NB4 (cell line): ENCODE measurements around the gene RSPH6A.

Experiments used
- DNase-seq: peaks from one replicate; pipeline ENCODE4 v3.0.0; 2010; ENCODE audit warnings: low read depth
- H3K4me3 ChIP-seq: one replicate; pipeline ENCODE4 v1.5.1; 2011; ENCODE audit warnings: mild to moderate bottlenecking, low read depth, low read length, moderate library complexity
- MYC ChIP-seq: IDR thresholded peaks from 2 replicates; pipeline ENCODE4 v1.6.1; 2011; ENCODE audit warnings: low read depth, low read length
- POLR2A ChIP-seq: IDR thresholded peaks from 2 replicates; pipeline ENCODE4 v1.6.1; 2011; ENCODE audit warnings: mild to moderate bottlenecking; ENCODE audit not compliant: insufficient read length; ENCODE audit errors: extremely low read depth
- TF ChIP-seq, protein P1 (sequence below): IDR thresholded peaks from 2 replicates; pipeline ENCODE4 v1.6.1; 2011; ENCODE audit warnings: low read depth, low read length
- TF ChIP-seq, protein P2 (sequence below): IDR thresholded peaks from one replicate; pipeline ENCODE4 v1.5.1; 2012; ENCODE audit warnings: low read depth, low read length

Gene RSPH6A

DNA sequence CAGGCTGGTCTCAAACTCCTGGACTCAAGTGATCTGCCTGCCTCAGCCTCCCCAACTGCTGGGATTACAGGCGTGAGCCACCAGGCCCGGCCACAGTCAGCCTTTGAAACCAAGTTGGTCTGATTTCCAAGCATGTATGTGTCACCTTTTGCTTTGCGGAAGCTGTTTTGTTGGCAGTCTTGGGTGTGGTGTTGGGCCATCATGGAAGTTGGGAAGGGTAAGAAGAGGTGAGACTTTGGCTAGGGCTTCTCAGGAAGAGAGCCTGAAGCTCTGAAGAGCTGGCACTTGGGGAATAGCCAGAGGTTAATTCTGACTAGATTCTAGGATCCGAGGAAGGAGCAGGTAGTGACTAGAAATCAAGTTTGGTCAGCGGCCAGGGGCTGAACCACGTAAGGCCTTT lies 2.8 kb downstream of the RSPH6A start:
- peak; percentile 25 for DNase-seq
- TF ChIP-seq, protein P1, sequence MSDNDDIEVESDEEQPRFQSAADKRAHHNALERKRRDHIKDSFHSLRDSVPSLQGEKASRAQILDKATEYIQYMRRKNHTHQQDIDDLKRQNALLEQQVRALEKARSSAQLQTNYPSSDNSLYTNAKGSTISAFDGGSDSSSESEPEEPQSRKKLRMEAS, result no peak
- TF ChIP-seq, protein P2, sequence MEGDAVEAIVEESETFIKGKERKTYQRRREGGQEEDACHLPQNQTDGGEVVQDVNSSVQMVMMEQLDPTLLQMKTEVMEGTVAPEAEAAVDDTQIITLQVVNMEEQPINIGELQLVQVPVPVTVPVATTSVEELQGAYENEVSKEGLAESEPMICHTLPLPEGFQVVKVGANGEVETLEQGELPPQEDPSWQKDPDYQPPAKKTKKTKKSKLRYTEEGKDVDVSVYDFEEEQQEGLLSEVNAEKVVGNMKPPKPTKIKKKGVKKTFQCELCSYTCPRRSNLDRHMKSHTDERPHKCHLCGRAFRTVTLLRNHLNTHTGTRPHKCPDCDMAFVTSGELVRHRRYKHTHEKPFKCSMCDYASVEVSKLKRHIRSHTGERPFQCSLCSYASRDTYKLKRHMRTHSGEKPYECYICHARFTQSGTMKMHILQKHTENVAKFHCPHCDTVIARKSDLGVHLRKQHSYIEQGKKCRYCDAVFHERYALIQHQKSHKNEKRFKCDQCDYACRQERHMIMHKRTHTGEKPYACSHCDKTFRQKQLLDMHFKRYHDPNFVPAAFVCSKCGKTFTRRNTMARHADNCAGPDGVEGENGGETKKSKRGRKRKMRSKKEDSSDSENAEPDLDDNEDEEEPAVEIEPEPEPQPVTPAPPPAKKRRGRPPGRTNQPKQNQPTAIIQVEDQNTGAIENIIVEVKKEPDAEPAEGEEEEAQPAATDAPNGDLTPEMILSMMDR, result no peak
- TF ChIP-seq POLR2A (no peak), MYC (no peak)
- no peak overlapping the region for H3K4me3 ChIP-seq

DNA sequence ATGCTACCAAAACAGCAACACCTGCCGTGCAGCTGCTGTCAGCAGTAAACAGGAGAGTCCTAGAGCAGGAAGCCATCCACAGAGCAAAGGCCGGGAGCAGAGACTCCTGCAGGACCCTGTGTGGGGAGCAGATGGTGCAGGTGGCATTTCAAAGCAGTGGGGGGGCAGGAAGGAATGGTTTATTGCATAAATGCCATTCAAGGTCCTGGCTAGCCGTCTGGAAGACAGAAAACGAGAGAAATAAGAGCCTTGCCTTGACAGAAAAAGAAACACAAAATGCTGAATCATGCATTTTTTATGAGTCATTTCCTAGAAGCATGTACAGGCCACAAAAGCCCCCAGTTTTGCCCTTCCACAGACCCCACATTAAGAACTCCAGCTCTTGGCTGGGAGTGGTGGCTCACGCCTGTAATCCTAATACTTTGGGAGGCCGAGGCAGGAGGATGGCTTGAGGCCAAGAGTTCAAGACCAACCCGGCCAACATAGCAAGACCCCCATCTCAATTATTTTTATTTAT lies 5.4 kb downstream of the RSPH6A start:
- peak; percentile 93 for DNase-seq
- no peak overlapping the region for H3K4me3 ChIP-seq
- TF ChIP-seq, protein P2, result no peak
- peak; percentile 41; the same call in 1 of the 2 replicates for TF ChIP-seq MYC

DNA sequence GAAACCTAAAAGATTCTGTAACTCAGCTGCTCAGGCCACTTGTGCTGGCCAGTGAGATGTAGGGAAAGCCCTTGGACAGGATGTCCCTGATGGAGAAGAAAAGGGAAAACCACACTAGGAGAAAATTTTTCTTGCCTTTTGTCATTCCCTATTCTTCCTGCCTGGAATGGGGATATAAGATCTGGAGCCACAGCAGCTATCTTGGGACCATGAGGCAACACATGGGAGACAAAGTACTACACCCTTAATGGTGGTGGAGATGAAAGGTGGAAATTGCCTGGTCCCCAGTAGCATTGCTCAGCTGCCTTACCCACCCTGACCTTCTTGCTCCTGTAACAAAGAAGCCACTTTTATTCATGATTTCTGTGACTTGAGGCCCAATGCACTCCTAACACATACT lies 9.4 kb downstream of the RSPH6A start:
- no peak for DNase-seq
- no peak for TF ChIP-seq POLR2A
- TF ChIP-seq, protein P1, result no peak
- H3K4me3 ChIP-seq, result no peak overlapping the region

DNA sequence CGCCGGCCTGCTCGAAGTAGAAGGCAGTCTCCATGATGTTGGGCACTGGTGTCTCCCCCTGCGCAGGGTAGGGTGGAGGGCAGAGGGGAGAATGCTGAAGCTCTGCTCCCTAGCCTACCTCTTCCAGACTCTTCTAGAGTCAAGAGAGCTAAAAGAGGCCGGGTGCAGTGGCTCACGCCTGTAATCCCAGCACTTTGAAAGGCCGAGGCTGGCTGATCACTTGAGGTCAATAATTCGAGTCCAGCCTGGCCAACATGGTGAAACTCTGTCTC lies 10.2 kb downstream of the RSPH6A start:
- no peak overlapping the region for H3K4me3 ChIP-seq
- TF ChIP-seq MYC, result no peak
- TF ChIP-seq, protein P2, result no peak
- no peak for TF ChIP-seq POLR2A
- TF ChIP-seq, protein P1, result no peak
- no peak for DNase-seq

DNA sequence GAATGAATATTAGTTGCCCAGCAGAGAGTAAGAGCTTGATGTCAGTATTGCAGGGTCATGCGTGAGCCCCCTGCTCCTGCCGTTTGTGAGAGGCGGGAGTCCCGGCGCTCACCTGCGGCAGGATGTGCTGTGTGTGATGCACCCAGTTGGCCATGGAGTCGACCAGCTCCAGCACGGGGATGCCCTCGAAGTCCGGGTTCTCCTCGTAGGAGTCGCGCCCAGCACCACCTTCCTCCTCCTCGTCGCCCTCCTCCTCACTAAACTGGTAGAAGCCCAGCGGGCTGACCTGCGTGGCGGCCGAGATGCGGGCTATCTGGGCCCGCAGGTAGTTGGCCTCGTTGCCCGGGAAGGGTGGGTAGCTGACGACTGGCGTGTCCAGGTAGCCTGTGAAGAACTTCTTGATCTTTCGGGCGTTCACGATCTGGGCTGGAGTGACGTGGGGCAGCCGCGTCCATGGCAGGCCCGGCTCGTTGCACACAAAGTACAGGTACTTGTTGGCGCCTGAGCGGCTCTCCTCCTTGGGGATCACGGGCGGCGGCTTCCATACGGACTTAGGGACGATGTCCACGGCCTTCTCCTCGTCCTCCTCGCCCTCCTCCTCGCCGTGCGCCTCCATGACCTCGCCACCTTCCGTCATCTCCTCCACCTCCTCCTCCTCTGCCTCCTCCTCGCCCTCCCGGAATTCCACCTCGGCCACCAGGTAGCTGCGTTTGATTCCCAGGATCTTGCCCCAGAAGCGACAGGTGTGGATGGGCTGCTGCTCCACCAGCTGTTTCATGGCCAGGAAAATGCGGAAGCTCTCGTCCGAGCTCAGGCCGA lies 10.8 kb downstream of the RSPH6A start:
- no peak for DNase-seq
- TF ChIP-seq POLR2A (no peak), MYC (no peak)
- TF ChIP-seq, protein P2, result no peak
- TF ChIP-seq, protein P1, result no peak

DNA sequence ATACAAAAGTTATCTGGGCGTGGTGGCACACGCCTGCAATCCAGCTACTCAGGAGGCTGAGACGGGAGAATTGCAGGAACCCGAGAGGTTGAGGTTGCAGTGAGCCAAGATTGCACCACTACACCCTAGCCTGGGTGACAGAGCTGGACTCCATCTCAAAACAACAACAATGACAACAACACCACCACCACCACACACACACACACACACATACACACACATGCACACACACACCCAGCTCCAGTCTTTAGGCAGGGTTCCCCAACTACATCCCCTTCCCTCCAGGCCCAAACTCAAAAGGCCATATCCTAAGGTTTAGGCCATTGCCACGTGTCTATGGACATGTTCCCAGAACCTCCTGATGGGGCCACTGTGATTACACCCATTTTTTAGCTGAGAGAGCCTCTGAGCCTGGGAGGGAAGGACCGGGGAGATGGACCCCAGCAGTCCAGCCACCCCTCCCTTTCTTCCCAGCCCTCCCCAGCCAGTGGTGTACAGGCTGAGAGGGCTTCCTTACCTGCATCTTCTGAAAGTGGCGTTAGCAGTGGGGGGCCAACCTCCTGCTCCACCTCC lies 13.4 kb downstream of the RSPH6A start:
- TF ChIP-seq MYC, result no peak
- TF ChIP-seq POLR2A, result no peak
- TF ChIP-seq, protein P2, result no peak
- TF ChIP-seq, protein P1, result no peak
- DNase-seq, result no peak
- H3K4me3 ChIP-seq, result no peak overlapping the region

More for the DNA sequence above, 10.8 kb downstream of the RSPH6A start:
- no peak overlapping the region for H3K4me3 ChIP-seq
